ENCODE data around the gene TFAP2C.

Gene TFAP2C

DNA sequence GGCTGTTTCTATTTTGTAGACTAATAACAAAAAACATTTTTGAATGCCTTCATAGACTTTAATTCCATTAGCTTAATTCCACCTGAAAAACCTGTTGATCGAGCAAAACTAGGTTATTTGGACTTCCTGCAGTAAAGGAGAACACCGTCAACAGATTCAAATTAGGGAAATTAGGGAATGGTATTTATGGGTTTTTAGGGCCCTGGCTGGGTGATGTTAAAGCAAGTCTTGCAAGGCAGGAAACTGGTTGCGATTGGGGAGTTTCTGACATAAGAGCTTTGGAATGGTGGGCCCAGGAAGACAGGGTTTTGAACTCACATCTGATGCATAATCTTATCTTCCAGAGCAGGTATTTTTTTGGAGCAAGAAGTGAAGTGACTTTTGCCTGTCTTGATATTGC, 40.1 kb upstream of the TFAP2C start:
- no peak overlapping the region for H3K9ac ChIP-seq (ENCODE audit: low read depth, low read length)
- H4K20me1 ChIP-seq (ENCODE audit: insufficient read depth, low read length), result no peaks in the 10 kb centered on the region
- no peaks in the 10 kb centered on the region for H3K79me2 ChIP-seq (ENCODE audit: insufficient read depth, low read length)
- no peak overlapping the region for H3K4me2 ChIP-seq (ENCODE audit: insufficient read depth, low read length)
- no peaks in the 10 kb centered on the region for H3K9me3 ChIP-seq (ENCODE audit: insufficient read depth, low read length, severe bottlenecking)
- DNase-seq (no peak), ATAC-seq (ENCODE audit: insufficient read depth, low read depth) (no peak)
- no peak overlapping the region for H3K27ac ChIP-seq (ENCODE audit: low read length)
- TF ChIP-seq, protein P1, sequence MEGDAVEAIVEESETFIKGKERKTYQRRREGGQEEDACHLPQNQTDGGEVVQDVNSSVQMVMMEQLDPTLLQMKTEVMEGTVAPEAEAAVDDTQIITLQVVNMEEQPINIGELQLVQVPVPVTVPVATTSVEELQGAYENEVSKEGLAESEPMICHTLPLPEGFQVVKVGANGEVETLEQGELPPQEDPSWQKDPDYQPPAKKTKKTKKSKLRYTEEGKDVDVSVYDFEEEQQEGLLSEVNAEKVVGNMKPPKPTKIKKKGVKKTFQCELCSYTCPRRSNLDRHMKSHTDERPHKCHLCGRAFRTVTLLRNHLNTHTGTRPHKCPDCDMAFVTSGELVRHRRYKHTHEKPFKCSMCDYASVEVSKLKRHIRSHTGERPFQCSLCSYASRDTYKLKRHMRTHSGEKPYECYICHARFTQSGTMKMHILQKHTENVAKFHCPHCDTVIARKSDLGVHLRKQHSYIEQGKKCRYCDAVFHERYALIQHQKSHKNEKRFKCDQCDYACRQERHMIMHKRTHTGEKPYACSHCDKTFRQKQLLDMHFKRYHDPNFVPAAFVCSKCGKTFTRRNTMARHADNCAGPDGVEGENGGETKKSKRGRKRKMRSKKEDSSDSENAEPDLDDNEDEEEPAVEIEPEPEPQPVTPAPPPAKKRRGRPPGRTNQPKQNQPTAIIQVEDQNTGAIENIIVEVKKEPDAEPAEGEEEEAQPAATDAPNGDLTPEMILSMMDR (IDR thresholded peaks at IDR 0.05; ENCODE audit: borderline replicate concordance, extremely low read depth, low read length, poor library complexity, severe bottlenecking), result no peak
- no peak for TF ChIP-seq EZH2 (IDR thresholded peaks at IDR 0.05; ENCODE audit: borderline replicate concordance, low read depth, low read length, severe bottlenecking)
- H3K36me3 ChIP-seq (ENCODE audit: insufficient read depth, low read length), result no peaks in the 10 kb centered on the region
- no peak overlapping the region for H3K4me3 ChIP-seq (ENCODE audit: low read depth in 1 of 2, low read length in 2 of 2)
- no peak overlapping the region for H2AFZ ChIP-seq (ENCODE audit: low read depth, low read length)
- H3K27me3 ChIP-seq (ENCODE audit: insufficient read depth, low read length, poor library complexity), result no peaks in the 10 kb centered on the region
- H3K4me1 ChIP-seq (ENCODE audit: insufficient read depth, low read length), result no peaks in the 10 kb centered on the region

DNA sequence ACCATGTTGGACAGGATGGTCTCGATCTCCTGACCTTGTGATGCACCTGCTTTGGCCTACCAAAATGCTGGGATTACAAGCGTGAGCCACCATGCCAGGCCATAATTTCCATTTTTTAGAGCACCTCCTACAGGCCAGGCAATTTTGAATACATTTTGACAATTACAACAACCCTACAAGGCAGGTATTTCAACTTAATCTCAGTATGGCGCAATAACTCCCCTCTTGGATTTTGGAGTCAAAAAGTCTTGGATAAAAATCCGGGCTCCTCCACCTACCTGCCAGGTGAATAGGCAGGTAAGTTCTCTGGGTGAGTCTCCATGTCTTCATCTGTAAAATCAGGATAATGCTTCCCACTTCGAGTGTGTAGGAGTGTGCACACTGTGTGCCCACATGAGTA, 39.5 kb upstream of the TFAP2C start:
- TF ChIP-seq, protein P1 (IDR thresholded peaks at IDR 0.05; ENCODE audit: borderline replicate concordance, extremely low read depth, low read length, poor library complexity, severe bottlenecking), result no peak
- TF ChIP-seq EZH2 (IDR thresholded peaks at IDR 0.05; ENCODE audit: borderline replicate concordance, low read depth, low read length, severe bottlenecking), result no peak
- Histone ChIP-seq H3K79me2 (ENCODE audit: insufficient read depth, low read length) (no peaks in the 10 kb centered on the region), H3K36me3 (ENCODE audit: insufficient read depth, low read length) (no peaks in the 10 kb centered on the region)

DNA sequence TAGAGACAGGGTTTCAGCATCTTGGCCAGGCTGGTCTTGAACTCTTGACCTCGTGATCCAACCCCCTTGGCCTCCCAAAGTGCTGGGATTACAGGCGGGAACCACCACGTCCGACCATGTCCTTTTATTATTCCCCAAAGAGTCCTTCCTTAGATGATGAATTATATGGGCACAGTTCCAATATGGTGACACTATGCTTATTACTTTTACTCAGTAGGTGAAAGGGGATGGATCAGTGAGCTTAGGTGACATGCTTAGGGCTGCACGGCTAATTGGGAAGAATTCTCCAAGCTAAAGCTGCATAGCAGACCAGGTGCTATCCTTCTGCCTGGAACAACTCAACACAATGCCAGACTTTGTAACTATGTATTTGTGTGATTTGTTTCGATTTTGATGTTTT, 38.2 kb upstream of the TFAP2C start:
- H3K9me3 ChIP-seq (ENCODE audit: insufficient read depth, low read length, severe bottlenecking), result no peaks in the 10 kb centered on the region
- no peaks in the 10 kb centered on the region for H3K79me2 ChIP-seq (ENCODE audit: insufficient read depth, low read length)
- H3K36me3 ChIP-seq (ENCODE audit: insufficient read depth, low read length), result no peaks in the 10 kb centered on the region
- H4K20me1 ChIP-seq (ENCODE audit: insufficient read depth, low read length), result no peaks in the 10 kb centered on the region
- no peaks in the 10 kb centered on the region for H3K27me3 ChIP-seq (ENCODE audit: insufficient read depth, low read length, poor library complexity)
- H3K4me1 ChIP-seq (ENCODE audit: insufficient read depth, low read length), result no peaks in the 10 kb centered on the region
- H3K4me2 ChIP-seq (ENCODE audit: insufficient read depth, low read length), result no peak overlapping the region
- H3K9ac ChIP-seq (ENCODE audit: low read depth, low read length), result no peak overlapping the region
- no peak overlapping the region for H3K27ac ChIP-seq (ENCODE audit: low read length)
- H3K4me3 ChIP-seq (ENCODE audit: low read depth in 1 of 2, low read length in 2 of 2), result no peak overlapping the region
- TF ChIP-seq, protein P1 (IDR thresholded peaks at IDR 0.05; ENCODE audit: borderline replicate concordance, extremely low read depth, low read length, poor library complexity, severe bottlenecking), result no peak
- TF ChIP-seq EZH2 (IDR thresholded peaks at IDR 0.05; ENCODE audit: borderline replicate concordance, low read depth, low read length, severe bottlenecking), result no peak
- DNase-seq (no peak), ATAC-seq (ENCODE audit: insufficient read depth, low read depth) (no peak)
- no peak overlapping the region for H2AFZ ChIP-seq (ENCODE audit: low read depth, low read length)

More for the DNA sequence above, 39.5 kb upstream of the TFAP2C start:
- Histone ChIP-seq H3K27ac (ENCODE audit: low read length) (no peak overlapping the region), H4K20me1 (ENCODE audit: insufficient read depth, low read length) (no peaks in the 10 kb centered on the region), H3K9me3 (ENCODE audit: insufficient read depth, low read length, severe bottlenecking) (no peaks in the 10 kb centered on the region), H3K27me3 (ENCODE audit: insufficient read depth, low read length, poor library complexity) (no peaks in the 10 kb centered on the region), H3K4me2 (ENCODE audit: insufficient read depth, low read length) (no peak overlapping the region), H3K4me3 (ENCODE audit: low read depth in 1 of 2, low read length in 2 of 2) (no peak overlapping the region), H3K4me1 (ENCODE audit: insufficient read depth, low read length) (no peaks in the 10 kb centered on the region), H2AFZ (ENCODE audit: low read depth, low read length) (no peak overlapping the region), H3K9ac (ENCODE audit: low read depth, low read length) (no peak overlapping the region)
- ATAC-seq (ENCODE audit: insufficient read depth, low read depth) (no peak), DNase-seq (no peak)

DNA sequence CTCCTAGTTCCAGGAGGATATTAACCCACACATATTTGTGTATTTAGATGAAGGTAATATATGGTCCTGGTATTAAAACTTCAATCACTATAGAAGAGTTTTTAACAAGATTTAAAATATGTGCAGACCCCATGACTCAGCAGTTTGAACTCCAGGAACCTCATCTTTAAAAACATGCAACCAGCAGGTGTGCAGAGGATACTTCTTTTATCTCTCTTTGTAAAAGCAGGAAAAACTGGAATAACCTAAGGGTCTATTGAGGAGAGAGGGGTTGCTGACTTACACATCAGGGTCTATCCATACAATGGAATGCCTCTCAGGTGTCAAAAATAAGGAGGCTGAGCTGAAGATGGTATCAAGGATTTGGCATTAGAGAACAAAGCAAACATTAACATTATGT, 36.9 kb upstream of the TFAP2C start:
- ATAC-seq (ENCODE audit: insufficient read depth, low read depth) (no peak), DNase-seq (no peak)
- Histone ChIP-seq H3K4me2 (ENCODE audit: insufficient read depth, low read length) (no peak overlapping the region), H3K36me3 (ENCODE audit: insufficient read depth, low read length) (no peaks in the 10 kb centered on the region), H2AFZ (ENCODE audit: low read depth, low read length) (no peak overlapping the region), H3K4me3 (ENCODE audit: low read depth in 1 of 2, low read length in 2 of 2) (no peak overlapping the region), H3K4me1 (ENCODE audit: insufficient read depth, low read length) (no peaks in the 10 kb centered on the region), H3K27ac (ENCODE audit: low read length) (no peak overlapping the region), H4K20me1 (ENCODE audit: insufficient read depth, low read length) (0 out of 2 replicates have a peak, but pooled peaks cover 2% of the 10 kb centered on the region), H3K9ac (ENCODE audit: low read depth, low read length) (no peak overlapping the region), H3K79me2 (ENCODE audit: insufficient read depth, low read length) (no peaks in the 10 kb centered on the region), H3K27me3 (ENCODE audit: insufficient read depth, low read length, poor library complexity) (no peaks in the 10 kb centered on the region), H3K9me3 (ENCODE audit: insufficient read depth, low read length, severe bottlenecking) (no peaks in the 10 kb centered on the region)
- no peak for TF ChIP-seq EZH2 (IDR thresholded peaks at IDR 0.05; ENCODE audit: borderline replicate concordance, low read depth, low read length, severe bottlenecking)
- TF ChIP-seq, protein P1 (IDR thresholded peaks at IDR 0.05; ENCODE audit: borderline replicate concordance, extremely low read depth, low read length, poor library complexity, severe bottlenecking), result no peak

Measured in DND-41 (cell line).